SKM-1 (cell line): Measurements from ENCODE around the gene ANKRD12.
"Not testable (repeated sequence)": the region's sequence is repeated elsewhere in the genome, so short reads cannot be mapped to it uniquely, and the experiment has no call there.

Experiments used
- DNase-seq: peaks from one replicate; lab custom pipeline; 2025; ENCODE audit not compliant: unreplicated experiment; lab: John Stamatoyannopoulos, UW

ANKRD12 gene

DNA sequence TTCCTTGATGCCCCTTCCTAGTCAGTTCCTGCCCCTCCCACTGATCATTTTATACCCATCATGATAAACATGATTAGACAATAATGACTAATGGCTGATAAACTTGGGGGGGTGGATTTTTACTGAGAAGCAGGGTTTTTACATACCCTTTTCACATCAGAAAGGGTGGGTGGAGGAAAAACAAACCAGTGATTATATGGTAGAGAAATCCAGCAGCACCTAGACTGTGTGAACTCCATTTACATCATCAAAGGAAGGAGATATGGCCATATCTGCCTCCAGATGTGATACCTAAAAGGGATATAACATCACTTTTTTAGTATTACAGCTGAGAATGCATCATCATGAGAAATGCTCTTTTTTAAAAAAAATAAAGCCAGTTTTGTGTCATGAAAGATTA is 89.9 kb downstream of the ANKRD12 start:
- no peak for DNase-seq

DNA sequence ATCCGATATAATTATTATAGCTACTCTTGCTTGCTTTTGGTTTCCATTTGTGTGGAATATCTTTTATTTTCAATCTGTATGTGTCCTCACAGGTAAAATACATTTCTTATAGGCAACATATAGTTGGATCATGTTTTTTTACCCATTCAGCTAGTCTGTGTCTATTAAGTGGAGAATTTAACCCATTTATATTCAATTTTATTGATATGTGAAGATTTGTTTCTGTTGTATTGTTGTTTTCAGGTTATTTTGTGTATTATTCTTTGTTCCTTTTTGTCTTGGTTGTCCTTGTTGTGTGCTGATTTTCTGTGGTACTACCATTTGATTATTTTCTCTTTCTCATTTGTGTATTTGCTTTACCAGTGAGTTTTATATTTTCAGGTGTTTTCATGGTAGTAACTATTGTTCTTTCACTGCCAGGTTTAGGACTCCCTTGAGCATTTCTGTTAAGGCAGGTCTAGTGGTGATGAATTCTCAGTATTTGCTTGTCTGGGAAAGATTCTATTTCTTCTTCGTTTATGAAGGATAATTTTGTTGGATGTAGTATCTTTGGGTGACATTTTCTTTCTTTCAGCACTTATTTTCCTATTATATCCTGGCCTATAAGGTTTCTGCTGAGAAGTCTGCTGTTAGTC is 95.4 kb downstream of the ANKRD12 start:
- DNase-seq = no peak

DNA sequence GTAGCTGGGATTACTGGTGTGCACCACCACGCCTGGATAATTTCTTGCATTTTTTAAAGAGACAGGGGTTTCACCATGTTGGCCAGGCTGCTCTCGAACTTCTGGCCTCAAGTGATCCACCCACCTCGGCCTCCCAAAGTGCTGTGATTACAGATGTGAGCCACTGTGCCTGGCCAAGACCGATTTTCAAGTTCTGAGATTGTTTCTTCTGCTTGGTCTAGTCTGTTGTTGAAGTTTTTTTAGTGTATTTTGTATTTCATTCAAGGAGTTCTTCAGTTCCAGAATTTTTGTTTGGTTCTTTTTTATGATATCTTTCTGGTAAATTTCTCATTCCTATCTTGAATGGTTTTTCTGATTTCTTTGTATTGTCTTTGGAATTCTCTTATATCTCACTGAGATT is 96.4 kb downstream of the ANKRD12 start:
- no peak for DNase-seq

- no peak for DNase-seq
These were observed 97.3 kb downstream of the ANKRD12 start for GRCh38 chr18:9233771-9234440.

- DNase-seq = no peak
These were observed 97.9 kb downstream of the ANKRD12 start for GRCh38 chr18:9234528-9234927.

- DNase-seq = no peak
These were observed 101.4 kb downstream of the ANKRD12 start for GRCh38 chr18:9237981-9238380.

GRCh38 chr18:9239720-9240119 is 103.1 kb downstream of the ANKRD12 start:
- no peak for DNase-seq

DNA sequence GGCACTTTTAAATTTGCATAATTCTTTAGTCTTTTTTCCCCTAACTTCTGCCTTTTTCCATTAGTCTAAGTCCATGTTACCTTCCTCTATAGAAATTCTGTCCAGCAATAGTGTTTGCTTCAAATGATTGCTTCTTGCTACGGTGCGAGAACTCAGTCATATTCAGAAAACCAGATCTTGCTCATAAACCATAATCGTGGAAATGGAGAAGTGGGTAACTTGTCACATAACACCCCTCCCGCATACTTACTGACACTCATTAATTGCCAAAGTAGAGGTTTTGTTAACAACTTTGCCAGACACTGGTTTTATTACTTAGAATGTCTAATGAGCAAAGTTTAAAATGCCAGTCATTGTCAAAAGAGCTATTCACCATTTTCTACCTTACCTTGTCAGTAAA is 103.7 kb downstream of the ANKRD12 start:
- DNase-seq = no peak

DNA sequence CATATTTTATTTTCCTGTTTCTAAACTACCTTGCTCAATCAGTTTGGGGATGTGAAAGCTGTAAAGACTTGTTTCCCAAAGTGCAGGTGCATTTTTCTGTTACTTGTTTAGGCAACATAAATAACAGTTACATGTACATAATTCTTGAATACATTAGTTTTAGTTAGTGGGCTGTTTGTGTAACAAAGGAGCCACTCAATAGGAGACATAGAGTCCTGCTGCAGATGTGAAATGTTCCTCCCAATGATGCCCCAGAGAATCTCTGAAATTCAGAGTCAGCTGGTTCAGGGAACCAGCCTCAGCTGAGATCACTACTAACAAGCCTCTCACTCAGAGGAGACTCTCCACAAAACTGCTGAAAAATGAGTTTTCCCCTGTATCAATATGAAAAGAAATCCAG is 106.4 kb downstream of the ANKRD12 start:
- DNase-seq = no peak

DNA sequence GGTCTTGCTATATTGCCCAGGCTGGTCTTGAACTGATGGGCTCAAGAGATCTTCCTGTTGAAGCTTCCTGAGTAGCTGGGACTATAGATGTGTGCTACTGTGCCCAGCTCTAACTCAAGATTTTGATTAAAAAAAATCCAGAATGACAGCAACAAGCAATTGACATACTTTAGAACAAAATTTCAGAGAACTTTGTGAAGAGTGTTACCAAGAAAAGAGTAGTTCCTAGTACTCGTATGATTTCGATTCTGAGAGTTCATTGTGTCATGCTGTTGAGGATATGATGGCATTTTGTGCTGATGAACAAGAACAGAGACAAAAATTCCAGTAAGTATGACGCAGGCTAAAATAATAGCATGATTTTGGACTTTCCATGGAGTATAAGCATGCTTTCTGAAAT is 107.8 kb downstream of the ANKRD12 start:
- no peak for DNase-seq

DNA sequence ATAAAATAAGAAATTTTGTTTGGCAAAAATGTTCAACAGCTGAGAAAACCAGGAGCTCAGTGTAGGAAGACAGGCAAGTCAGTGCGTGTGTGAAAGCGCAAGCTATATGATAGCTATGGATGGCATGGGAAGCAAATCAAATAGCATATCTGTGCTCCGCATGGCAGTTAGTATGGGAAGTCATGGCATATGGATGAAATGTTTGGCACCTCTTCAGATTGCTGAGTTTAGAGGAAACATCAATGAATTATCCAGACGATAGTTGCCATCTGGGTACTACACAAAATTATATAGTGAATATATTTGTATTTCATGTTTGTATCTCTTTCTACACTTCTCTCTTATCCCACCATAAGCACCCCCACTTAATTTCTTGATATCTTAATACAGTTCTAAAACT is 112.1 kb downstream of the ANKRD12 start:
- no peak for DNase-seq

DNA sequence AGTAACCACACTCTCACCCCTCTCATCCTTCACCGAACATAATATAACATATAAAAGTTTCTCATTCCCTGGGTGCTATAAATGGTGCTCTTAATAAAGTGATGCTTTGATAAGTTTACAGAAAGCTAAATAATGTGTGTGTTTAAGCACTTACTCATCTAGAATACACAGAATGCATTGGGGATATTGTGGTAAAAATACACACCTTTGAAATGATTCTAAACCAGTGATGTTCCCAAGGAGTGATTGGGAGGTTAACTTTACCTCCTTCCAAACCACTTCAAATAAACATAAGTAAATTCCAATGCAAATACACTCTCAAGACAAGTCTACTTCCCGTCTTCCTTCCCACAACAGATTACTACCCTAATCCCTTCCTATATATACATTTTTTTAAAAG is 112.7 kb downstream of the ANKRD12 start:
- DNase-seq = no peak

DNA sequence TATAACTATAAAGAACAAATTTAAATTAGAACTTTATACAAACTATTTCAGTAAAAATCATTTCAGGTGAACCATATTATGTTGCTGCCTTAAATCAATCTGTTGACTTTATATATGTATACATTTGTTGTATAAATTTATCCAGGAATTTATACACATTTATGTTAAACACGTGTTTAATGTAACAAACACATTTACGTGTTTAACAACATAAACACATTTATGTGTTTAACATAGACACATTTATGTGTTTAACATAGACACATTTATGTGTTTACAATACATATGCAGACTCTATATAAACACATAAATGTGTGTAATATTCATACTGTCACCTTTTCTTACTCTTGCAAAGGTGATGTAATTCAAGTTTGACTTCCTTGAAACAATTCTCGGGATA is 122.6 kb downstream of the ANKRD12 start:
- no peak for DNase-seq

DNA sequence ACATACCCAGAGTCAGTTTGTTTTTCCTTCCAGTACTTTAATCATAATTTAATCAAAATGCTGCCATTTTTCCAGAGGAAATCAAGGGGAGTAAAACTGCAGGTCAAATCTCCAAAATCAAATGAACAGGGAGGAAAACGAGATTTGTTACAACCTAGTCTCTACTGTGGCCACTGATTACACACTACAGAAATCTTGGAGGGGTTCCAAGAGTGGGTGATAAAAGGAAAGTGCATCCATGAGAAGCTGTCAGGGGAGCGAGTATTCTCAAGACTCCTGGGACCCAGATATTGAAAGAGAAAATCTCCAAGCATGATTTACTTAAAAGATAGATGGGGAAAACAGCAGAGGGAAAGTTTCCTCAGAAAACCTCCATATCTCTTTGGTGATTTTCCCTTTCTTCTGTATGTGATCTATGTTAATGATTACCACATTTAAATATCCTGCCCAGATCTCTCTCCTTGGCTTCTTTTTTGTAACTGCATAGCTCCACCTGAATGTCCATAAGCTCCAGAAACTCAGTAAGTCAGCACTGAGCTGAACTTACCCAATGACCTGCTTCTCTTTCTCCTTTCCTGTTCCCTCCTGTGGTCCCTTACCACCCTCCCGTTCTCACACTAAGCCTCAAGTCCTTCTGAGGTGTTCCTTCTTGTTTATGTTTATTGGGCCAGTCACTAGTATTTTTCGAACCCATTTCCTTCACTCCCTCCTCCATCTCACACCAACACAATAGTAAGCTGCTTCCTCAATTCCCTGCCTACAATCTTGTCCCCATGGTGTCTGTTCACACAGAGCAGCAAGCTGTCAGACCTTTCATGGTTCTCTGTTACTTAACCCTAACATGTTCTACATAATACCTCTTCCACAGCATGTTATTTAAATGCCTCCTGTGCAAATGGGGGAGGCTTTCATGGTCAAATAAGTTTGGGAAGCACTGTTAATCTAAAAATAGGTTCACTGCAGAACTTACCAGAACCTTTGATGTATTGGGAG is 124.1 kb downstream of the ANKRD12 start:
- DNase-seq = no peak

DNA sequence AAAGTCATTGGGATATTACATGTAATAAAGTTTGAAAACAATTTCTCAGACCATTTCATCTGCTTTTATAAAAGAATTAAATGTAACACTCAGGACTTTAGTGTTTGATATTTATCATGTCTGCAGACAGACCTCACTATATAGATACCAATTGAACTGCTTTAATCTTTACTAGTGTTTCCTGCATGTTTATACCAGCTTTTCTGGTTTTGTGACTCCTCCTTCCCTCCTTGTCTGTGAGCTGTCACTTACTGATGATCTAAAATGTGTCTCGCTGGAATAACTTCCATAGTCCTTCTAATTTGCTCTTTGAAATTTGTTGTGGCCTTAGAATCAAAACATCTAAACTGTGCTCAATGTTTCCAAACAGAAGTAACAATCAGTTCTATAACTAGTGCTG is 126.7 kb downstream of the ANKRD12 start:
- DNase-seq = no peak

- not testable (repeated sequence) for DNase-seq
These were observed 128.2 kb downstream of the ANKRD12 start for GRCh38 chr18:9264797-9265196.

GRCh38 chr18:9273221-9273620 is 136.6 kb downstream of the ANKRD12 start:
- no peak for DNase-seq

- DNase-seq = no peak
These were observed 139.3 kb downstream of the ANKRD12 start for GRCh38 chr18:9275890-9276289.

DNA sequence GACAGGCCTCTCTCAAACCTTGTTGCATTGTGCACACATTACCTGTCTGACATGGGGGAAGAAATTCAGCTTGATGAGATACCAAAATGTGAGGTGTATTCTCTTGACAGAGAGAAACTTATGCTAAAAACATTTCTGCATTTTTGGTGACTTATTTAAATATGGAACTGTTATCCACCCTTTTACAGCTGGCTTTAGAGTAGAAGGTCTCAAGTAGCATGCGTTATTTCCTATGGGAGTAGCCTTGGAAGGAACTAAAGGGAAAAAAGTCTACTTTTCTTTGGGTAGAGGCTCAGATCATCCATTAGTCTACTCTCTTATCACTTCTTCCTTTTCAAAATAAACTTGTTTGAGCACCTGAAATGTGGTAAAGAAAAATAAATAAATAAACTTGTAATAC is 141.4 kb downstream of the ANKRD12 start:
- DNase-seq = no peak

- no peak for DNase-seq
These were observed 144.3 kb downstream of the ANKRD12 start for GRCh38 chr18:9280849-9281248.

- DNase-seq = no peak
These were observed 145.2 kb downstream of the ANKRD12 start for GRCh38 chr18:9281780-9282179.

DNA sequence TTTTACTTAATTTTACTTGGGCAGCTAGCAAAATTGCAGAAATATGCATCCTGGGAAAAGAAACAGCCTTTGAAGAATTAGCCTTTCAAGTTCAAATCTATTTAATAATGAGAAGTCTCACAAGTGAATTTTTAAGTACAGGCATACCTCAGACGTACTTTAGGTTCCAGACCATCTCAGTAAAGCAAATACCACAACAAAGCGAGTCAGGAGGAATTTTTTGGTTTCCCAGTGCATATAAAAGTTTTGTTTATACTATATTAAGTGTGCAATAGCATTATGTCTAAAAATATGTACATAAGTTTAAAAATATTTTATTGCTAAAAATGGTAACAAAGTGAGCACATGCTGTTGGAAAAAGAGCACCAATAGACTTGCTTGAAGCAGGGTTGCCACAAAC is 147.2 kb downstream of the ANKRD12 start:
- DNase-seq = no peak
